IMR-90 (cell line): ENCODE results near the gene CEP83. TPM values are rescaled to one million over a fixed set of nuclear protein-coding genes. Genes with fewer than 3 reads are reported as not detected.
A peak's percentile ranks its signal among the peaks of the same experiment; 100 is the strongest.

Experiments used
- ATAC-seq: fragments of 200-7000 bp; cut with Tn5 transposase; 2 replicates; pipeline ENCODE4 v1.9.1; 2020; ENCODE audit warnings: low read depth, mild to moderate bottlenecking, moderate library complexity
- BruUV-seq: library from RNA; stranded (reverse); fragments of 400-500 nt; replicated peaks from 2 replicates; lab custom pipeline; 2021; lab: Mats Ljungman, UMichigan
- CTCF ChIA-PET: fragments of 300-600 bp; formaldehyde crosslinking; extraction: SDS; loops from one replicate; lab custom pipeline; 2021; ENCODE audit warnings: antibody characterized with exemption; lab: Yijun Ruan, JAX
- POLR2A ChIA-PET: fragments of 300-600 bp; sonication (Branson Sonifier 250); formaldehyde crosslinking; loops from one replicate; lab custom pipeline; 2022; ENCODE audit warnings: antibody characterized with exemption; ENCODE audit not compliant: unreplicated experiment; lab: Charles Lee
- DNase-seq: peaks from one replicate; pipeline ENCODE4 v3.0.0; 2013
- H2AFZ ChIP-seq: replicated peaks from 2 replicates; pipeline ENCODE3; 2013; ENCODE audit warnings: low read length, mild to moderate bottlenecking; ENCODE audit not compliant: poor library complexity
- H2AK5ac ChIP-seq: 2 replicates; pipeline ENCODE4 v1.6.1; 2013; ENCODE audit warnings: low read depth, low read length, inconsistent platforms
- H2AK9ac ChIP-seq: replicated peaks from 2 replicates; pipeline ENCODE3; 2013; ENCODE audit warnings: mild to moderate bottlenecking, low read depth, low read length, moderate library complexity; ENCODE audit not compliant: poor library complexity
- H2BK120ac ChIP-seq: 2 replicates; pipeline ENCODE4 v1.6.1; 2013; ENCODE audit warnings: low read depth, low read length, inconsistent platforms
- H2BK15ac ChIP-seq: 3 replicates; pipeline ENCODE4 v1.6.1; 2013; ENCODE audit warnings: low read depth, low read length, inconsistent platforms
- H2BK20ac ChIP-seq: 2 replicates; pipeline ENCODE4 v1.6.1; 2013; ENCODE audit warnings: low read depth, mild to moderate bottlenecking, inconsistent platforms, low read length, moderate library complexity
- H2BK5ac ChIP-seq: 2 replicates; pipeline ENCODE4 v1.6.1; 2013; ENCODE audit warnings: mild to moderate bottlenecking, low read depth, low read length, inconsistent platforms; ENCODE audit not compliant: poor library complexity, severe bottlenecking
- H3K14ac ChIP-seq: replicated peaks from 2 replicates; pipeline ENCODE4 v1.6.1; 2013; ENCODE audit warnings: low read depth, low read length, inconsistent platforms
- H3K18ac ChIP-seq: 2 replicates; pipeline ENCODE4 v1.6.1; 2013; ENCODE audit warnings: low read depth, low read length, control low read depth
- H3K23ac ChIP-seq: 2 replicates; pipeline ENCODE4 v1.6.1; 2013; ENCODE audit warnings: low read depth, low read length, inconsistent platforms
- H3K27ac ChIP-seq: 2 replicates; pipeline ENCODE4 v1.5.1; 2013; ENCODE audit warnings: mild to moderate bottlenecking, control low read depth, low read length; ENCODE audit not compliant: insufficient read depth
- H3K27me3 ChIP-seq: 2 replicates; pipeline ENCODE4 v1.6.1; 2013; ENCODE audit warnings: low read length; ENCODE audit not compliant: control insufficient read depth, insufficient read depth
- H3K36me3 ChIP-seq: 2 replicates; pipeline ENCODE4 v1.6.1; 2013; ENCODE audit warnings: low read length, mixed read lengths; ENCODE audit not compliant: control insufficient read depth, insufficient read depth
- H3K4ac ChIP-seq: 2 replicates; pipeline ENCODE4 v1.6.1; 2013; ENCODE audit warnings: low read depth, low read length, inconsistent platforms
- H3K4me1 ChIP-seq: 2 replicates; pipeline ENCODE4 v1.6.1; 2013; ENCODE audit warnings: low read length, mixed read lengths; ENCODE audit not compliant: control insufficient read depth, insufficient read depth
- H3K4me2 ChIP-seq: 2 replicates; pipeline ENCODE4 v1.6.1; 2013; ENCODE audit warnings: low read depth, mild to moderate bottlenecking, control low read depth, low read length, moderate library complexity
- H3K4me3 ChIP-seq: 2 replicates; pipeline ENCODE4 v1.5.1; 2013; ENCODE audit warnings: low read depth, mild to moderate bottlenecking, control low read depth, low read length, moderate library complexity; ENCODE audit not compliant: insufficient read depth
- H3K56ac ChIP-seq: 2 replicates; pipeline ENCODE4 v1.6.1; 2013; ENCODE audit warnings: low read length, inconsistent platforms; ENCODE audit not compliant: insufficient read depth; ENCODE audit errors: extremely low read depth
- H3K79me1 ChIP-seq, 2 experiments: 2 replicates each; pipeline ENCODE4 v1.6.1; 2013; ENCODE audit warnings: low read length in 2 of 2, inconsistent platforms in 1 of 2, low read depth in 1 of 2
- H3K9ac ChIP-seq: 2 replicates; pipeline ENCODE4 v1.6.1; 2013; ENCODE audit warnings: low read depth, low read length, control low read depth
- H3K9me1 ChIP-seq: 2 replicates; pipeline ENCODE4 v1.6.1; 2013; ENCODE audit warnings: low read length, inconsistent platforms; ENCODE audit not compliant: insufficient read depth
- H3K9me3 ChIP-seq: 2 replicates; pipeline ENCODE4 v1.6.1; 2013; ENCODE audit warnings: low read length; ENCODE audit not compliant: control insufficient read depth, insufficient read depth
- H4K20me1 ChIP-seq: 2 replicates; pipeline ENCODE4 v1.6.1; 2013; ENCODE audit warnings: low read length, inconsistent platforms; ENCODE audit not compliant: insufficient read depth
- H4K5ac ChIP-seq: 2 replicates; pipeline ENCODE4 v1.6.1; 2013; ENCODE audit warnings: mild to moderate bottlenecking, low read depth, low read length, control low read depth
- H4K8ac ChIP-seq, 2 experiments: 2 replicates each; pipeline ENCODE4 v1.6.1; 2013; ENCODE audit warnings: low read depth in 2 of 2, low read length in 2 of 2, control low read depth in 1 of 2, inconsistent platforms in 1 of 2
- H4K91ac ChIP-seq: 2 replicates; pipeline ENCODE4 v1.6.1; 2013; ENCODE audit warnings: low read depth, low read length, inconsistent platforms; ENCODE audit not compliant: insufficient read depth
- MAFK ChIP-seq: IDR thresholded peaks from 2 replicates; pipeline ENCODE4 v1.6.1; 2012; ENCODE audit warnings: low read depth, low read length, improper control_type of control experiment
- RAD21 ChIP-seq: IDR thresholded peaks from 2 replicates; pipeline ENCODE4 v1.6.1; 2012; ENCODE audit warnings: low read length, improper control_type of control experiment
- WGBS, 2 experiments: methylation state at CpG; one replicate each; pipeline versions ENCODE4 v1.1.5 to v1.1.7; 2013; ENCODE audit warnings: missing lambda C conversion rate in 2 of 2; ENCODE audit not compliant: insufficient read length in 1 of 2; ENCODE audit errors: extremely low coverage in 2 of 2; 5-methylcytosine and 5-hydroxymethylcytosine counted together
- dilution Hi-C: fragments of 300-500 bp; cut with HindIII; formaldehyde crosslinking; loops from one replicate; pipeline ENCODE4 v1.14.3; 2018; ENCODE audit warnings: low sequenced_read_pairs; ENCODE audit not compliant: unreplicated experiment
- in situ Hi-C: fragments of 300-500 bp; cut with MboI; formaldehyde crosslinking; loops from 3 replicates; pipeline ENCODE4 v1.14.3; 2019; ENCODE audit warnings: low sequenced_read_pairs, inconsistent platforms, mixed read lengths
- intact Hi-C: fragments of 100-400 bp; cut with micrococcal nuclease; formaldehyde crosslinking; loops from 2 replicates; pipeline ENCODE4 v1.10.0; 2022
- polyA plus RNA-seq, 3 experiments: library from polyadenylated mRNA; depleted of rRNA; stranded (reverse); fragments of >200 nt; gene quantifications; 2 replicates each; pipeline ENCODE4 v1.2.3, GENCODE V29; 2012; ENCODE audit warnings: low replicate concordance in 1 of 3
- total RNA-seq: library from RNA; depleted of rRNA; stranded (reverse); fragments of >200 nt; gene quantifications from 2 replicates; pipeline ENCODE4 v1.2.3, GENCODE V29; 2012

The CEP83 gene
- total and polyA plus RNA-seq, 2 of the 4 experiments (the other 2 are of a cell fraction): 3.9 to 8.9 TPM

DNA sequence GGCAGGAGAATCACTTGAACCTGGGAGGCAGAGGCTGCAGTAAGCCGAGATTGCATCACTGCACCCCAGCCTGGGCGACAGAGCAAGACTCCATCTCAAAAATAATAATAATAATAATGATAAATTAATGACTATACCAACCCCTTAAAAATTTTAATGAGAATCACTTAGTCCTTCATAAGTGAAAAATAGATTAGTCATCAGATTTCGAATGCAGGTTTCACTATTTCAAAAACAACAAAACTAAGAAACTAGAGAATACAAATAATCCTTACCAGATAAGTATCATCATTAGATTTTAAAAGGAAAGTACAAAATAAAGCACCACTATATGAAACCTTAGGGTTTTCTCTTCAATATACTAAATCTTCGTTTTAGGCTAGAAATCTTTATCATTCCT is 62.3 kb downstream of the CEP83 start:
- BruUV-seq: no TSS peak
- intact Hi-C loops: no loop called here

More for the DNA sequence above, 62.3 kb downstream of the CEP83 start:
- Histone ChIP-seq H3K9ac (no peak overlapping the region), H4K8ac (no peak overlapping the region), H4K20me1 (no peaks in the 10 kb centered on the region), H3K18ac (no peak overlapping the region), H2AK9ac (no peak overlapping the region), H3K23ac (no peak overlapping the region), H2AK5ac (no peak overlapping the region), H4K91ac (no peak overlapping the region), H3K9me3 (peaks cover 3% of the 10 kb centered on the region; the same call in 1 of the 2 replicates), H2BK20ac (no peak overlapping the region), H3K4me2 (no peak overlapping the region), H3K27me3 (no peaks in the 10 kb centered on the region), H3K4ac (no peak overlapping the region), H3K36me3 (no peaks in the 10 kb centered on the region; the same call in 1 of the 2 replicates), H3K4me3 (no peak overlapping the region), H3K4me1 (no peaks in the 10 kb centered on the region), H2AFZ (no peak overlapping the region), H3K56ac (no peak overlapping the region), H3K14ac (no peak overlapping the region), H3K9me1 (0 out of 2 replicates have a peak, but pooled peaks cover 2% of the 10 kb centered on the region), H2BK5ac (no peak overlapping the region), H3K79me1 (no peaks in the 10 kb centered on the region), H3K27ac (no peak overlapping the region), H4K5ac (no peak overlapping the region), H2BK120ac (no peak overlapping the region), H2BK15ac (no peak overlapping the region)
- dilution Hi-C loops: no loop called here
- ATAC-seq (no peak), DNase-seq (no peak)
- ChIA-PET CTCF (no interaction called here), POLR2A (no interaction called here)
- TF ChIP-seq MAFK (peak; percentile 82), RAD21 (no peak)
- 100% methylated on average over 1 of the region's 4 CpGs; no CpG with 5 or more reads in 1 of the 2 experiments for WGBS, 2 experiments
- in situ Hi-C loops: no loop called here
